Measurements from ENCODE around the gene SLC9A3. TPM values are rescaled to one million over a fixed set of nuclear protein-coding genes. Genes with fewer than 3 reads are reported as not detected.
A peak's percentile ranks its signal among the peaks of the same experiment; 100 is the strongest.

Gene SLC9A3
- total RNA-seq, 1 donor from 2014 or later: 1.2 TPM

- peaks cover 8% of the 10 kb centered on the region for H3K4me1 Mint-ChIP-seq (ENCODE audit: unreplicated experiment)
- DNase-seq (ENCODE audit: extremely low spot score, unreplicated experiment): no peak
- no peak overlapping the region for H3K27ac Mint-ChIP-seq (ENCODE audit: unreplicated experiment)
- H3K9me3 Mint-ChIP-seq (ENCODE audit: unreplicated experiment): no peaks in the 10 kb centered on the region
- H3K4me3 Mint-ChIP-seq (ENCODE audit: unreplicated experiment): no peak overlapping the region
- no peak for TF ChIP-seq CTCF (IDR thresholded peaks at IDR 0.05)
- peaks cover 14% of the 10 kb centered on the region for H3K27me3 Mint-ChIP-seq (ENCODE audit: unreplicated experiment)
- H3K36me3 Mint-ChIP-seq (ENCODE audit: unreplicated experiment): no peaks in the 10 kb centered on the region
These were observed 14.7 kb upstream of the SLC9A3 start for GRCh38 chr5:538801-539468.

GRCh38 chr5:538271-538771 is 14.1 kb upstream of the SLC9A3 start:
- no peak for DNase-seq (ENCODE audit: extremely low spot score, unreplicated experiment)
- no peaks in the 10 kb centered on the region for H3K9me3 Mint-ChIP-seq (ENCODE audit: unreplicated experiment)
- peaks cover 14% of the 10 kb centered on the region for H3K27me3 Mint-ChIP-seq (ENCODE audit: unreplicated experiment)
- no peaks in the 10 kb centered on the region for H3K36me3 Mint-ChIP-seq (ENCODE audit: unreplicated experiment)
- no peak for TF ChIP-seq CTCF (IDR thresholded peaks at IDR 0.05)
- no peak overlapping the region for H3K4me3 Mint-ChIP-seq (ENCODE audit: unreplicated experiment)
- H3K27ac Mint-ChIP-seq (ENCODE audit: unreplicated experiment): no peak overlapping the region
- H3K4me1 Mint-ChIP-seq (ENCODE audit: unreplicated experiment): peaks cover 8% of the 10 kb centered on the region

- Mint-ChIP-seq H3K9me3 (ENCODE audit: unreplicated experiment) (no peaks in the 10 kb centered on the region), H3K27ac (ENCODE audit: unreplicated experiment) (no peak overlapping the region), H3K27me3 (ENCODE audit: unreplicated experiment) (peaks cover 18% of the 10 kb centered on the region), H3K4me1 (ENCODE audit: unreplicated experiment) (peaks cover 8% of the 10 kb centered on the region), H3K36me3 (ENCODE audit: unreplicated experiment) (no peaks in the 10 kb centered on the region), H3K4me3 (ENCODE audit: unreplicated experiment) (no peak overlapping the region)
- no peak for TF ChIP-seq CTCF (IDR thresholded peaks at IDR 0.05)
- DNase-seq (ENCODE audit: extremely low spot score, unreplicated experiment): no peak
These were observed 13.4 kb upstream of the SLC9A3 start for GRCh38 chr5:537621-538071.

- no peak for DNase-seq (ENCODE audit: extremely low spot score, unreplicated experiment)
- Mint-ChIP-seq H3K4me3 (ENCODE audit: unreplicated experiment) (no peak overlapping the region), H3K27me3 (ENCODE audit: unreplicated experiment) (peaks cover 18% of the 10 kb centered on the region), H3K27ac (ENCODE audit: unreplicated experiment) (no peak overlapping the region), H3K9me3 (ENCODE audit: unreplicated experiment) (no peaks in the 10 kb centered on the region), H3K36me3 (ENCODE audit: unreplicated experiment) (no peaks in the 10 kb centered on the region), H3K4me1 (ENCODE audit: unreplicated experiment) (peaks cover 8% of the 10 kb centered on the region)
- no peak for TF ChIP-seq CTCF (IDR thresholded peaks at IDR 0.05)
These were observed 12.8 kb upstream of the SLC9A3 start for GRCh38 chr5:537098-537497.

- Mint-ChIP-seq H3K9me3 (ENCODE audit: unreplicated experiment) (no peaks in the 10 kb centered on the region), H3K4me1 (ENCODE audit: unreplicated experiment) (peaks cover 8% of the 10 kb centered on the region), H3K36me3 (ENCODE audit: unreplicated experiment) (no peaks in the 10 kb centered on the region), H3K4me3 (ENCODE audit: unreplicated experiment) (no peak overlapping the region), H3K27me3 (ENCODE audit: unreplicated experiment) (peaks cover 24% of the 10 kb centered on the region), H3K27ac (ENCODE audit: unreplicated experiment) (peak overlapping the region; percentile 0)
- no peak for TF ChIP-seq CTCF (IDR thresholded peaks at IDR 0.05)
- DNase-seq (ENCODE audit: extremely low spot score, unreplicated experiment): no peak
These were observed 11.8 kb upstream of the SLC9A3 start for GRCh38 chr5:535846-536698.
